GM21825 (cell line): ENCODE data around the gene METTL27.
"Not testable (repeated sequence)": the region's sequence is repeated elsewhere in the genome, so short reads cannot be mapped to it uniquely, and the experiment has no call there.

Experiments used
- ATAC-seq: cut with Tn5 transposase; IDR thresholded peaks from one replicate; pipeline ENCODE4 v1.9.1; 2021; ENCODE audit warnings: mild to moderate bottlenecking, moderate library complexity; ENCODE audit not compliant: unreplicated experiment

Gene METTL27

DNA sequence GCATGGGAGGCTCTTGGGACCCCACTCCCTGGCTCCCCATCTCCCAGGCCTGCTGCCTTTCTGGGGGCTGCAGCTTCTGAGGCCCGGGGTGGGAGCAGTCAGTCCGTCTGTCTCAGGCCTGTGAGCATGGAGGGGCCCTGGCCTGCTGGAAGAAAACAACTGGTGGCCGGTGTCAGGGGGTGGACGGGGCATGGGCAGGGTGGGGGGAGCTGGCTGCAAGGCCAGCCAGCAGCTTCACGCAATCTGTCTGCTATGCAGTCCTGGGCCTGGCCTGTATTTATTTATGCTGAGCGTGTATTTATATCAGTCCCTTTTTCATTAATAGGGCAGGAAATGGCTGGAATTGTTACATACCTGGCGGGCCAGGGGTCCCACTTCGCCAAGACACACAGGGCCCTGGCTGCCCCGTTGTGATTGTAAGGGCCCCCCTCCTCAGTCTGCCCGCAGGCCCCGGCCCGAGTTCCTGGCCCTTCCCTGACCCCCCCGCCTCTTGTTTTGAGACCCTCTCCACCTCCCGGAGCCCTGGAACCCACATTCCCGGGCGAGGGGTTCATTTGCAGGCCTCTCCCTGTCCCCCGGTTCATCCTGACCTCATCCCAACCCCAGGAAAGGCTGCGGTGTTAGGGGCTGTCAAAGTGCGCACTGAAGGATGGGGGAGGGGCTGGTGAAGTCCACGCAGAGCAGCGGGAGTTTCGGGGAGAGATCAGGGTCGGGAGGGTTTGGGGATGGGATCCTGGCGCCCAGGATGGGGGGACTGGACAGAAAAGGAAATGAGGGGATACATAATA, 26.9 kb upstream of the METTL27 start:
- ATAC-seq: no peak

- no peak for ATAC-seq
Observed at GRCh38 chr7:73866446-73866767, 24.1 kb upstream of the METTL27 start.

- no peak for ATAC-seq
Observed at GRCh38 chr7:73865738-73866445, 23.6 kb upstream of the METTL27 start.

DNA sequence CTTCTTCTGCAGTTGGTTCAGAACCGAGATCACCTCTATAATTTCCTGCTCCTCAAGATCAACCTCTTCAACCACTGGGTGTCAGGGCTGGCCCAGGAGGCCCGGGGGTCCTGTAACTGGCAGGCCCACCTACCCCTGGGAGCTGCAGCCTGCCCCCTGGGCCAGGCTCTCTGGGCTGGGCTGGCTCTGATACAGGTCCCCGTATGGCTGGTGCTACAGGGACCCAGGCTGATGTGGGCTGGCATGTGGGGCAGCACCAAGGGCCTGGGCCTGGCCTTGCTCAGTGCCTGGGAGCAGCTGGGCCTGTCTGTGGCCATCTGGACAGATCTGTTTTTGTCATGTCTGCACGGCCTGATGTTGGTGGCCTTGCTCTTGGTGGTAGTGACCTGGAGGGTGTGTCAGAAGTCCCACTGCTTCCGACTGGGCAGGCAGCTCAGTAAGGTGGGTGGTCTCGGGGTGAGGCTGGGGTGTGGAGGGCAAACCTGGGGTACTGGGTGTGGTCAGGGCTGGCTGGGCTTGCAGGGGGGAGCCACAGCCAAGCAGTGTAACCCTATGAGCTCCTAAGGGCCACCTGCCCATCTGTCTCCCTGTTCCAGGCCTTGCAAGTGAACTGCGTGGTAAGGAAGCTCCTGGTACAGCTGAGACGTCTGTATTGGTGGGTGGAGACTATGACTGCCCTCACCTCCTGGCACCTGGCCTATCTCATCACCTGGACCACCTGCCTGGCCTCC, 22.8 kb upstream of the METTL27 start:
- ATAC-seq: no peak

GRCh38 chr7:73861305-73861704, 19.0 kb upstream of the METTL27 start:
- ATAC-seq: no peak

DNA sequence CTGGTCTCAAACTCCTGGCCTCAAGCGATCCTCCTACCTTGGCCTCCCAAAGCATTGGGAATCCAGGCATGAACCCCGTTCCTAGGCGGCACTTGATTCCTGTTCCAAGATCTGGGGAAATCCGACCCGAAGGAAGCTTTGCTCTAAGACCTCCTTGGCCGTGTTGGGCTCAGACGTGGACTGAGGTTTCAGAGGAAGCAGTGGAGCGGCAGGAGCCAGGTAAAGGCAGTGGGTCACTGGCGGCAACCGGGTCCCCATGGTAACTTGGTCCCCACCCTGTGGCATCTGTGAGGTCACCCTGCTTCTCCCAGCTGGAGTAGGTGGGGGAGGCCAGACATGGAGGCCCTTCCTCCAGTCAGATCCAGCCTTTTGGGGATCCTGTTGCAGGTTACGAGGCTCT, 18.5 kb upstream of the METTL27 start, which contains the start of gene TMEM270:
Gene TMEM270 (plus strand): TSS at position 301 of the 400 bp plus-strand sequence. CDS start 36 bp downstream, at position 337.
- ATAC-seq: no peak

GRCh38 chr7:73858807-73859206, 16.5 kb upstream of the METTL27 start:
- no peak for ATAC-seq

- ATAC-seq: no peak
Observed at GRCh38 chr7:73856941-73857340, 14.6 kb upstream of the METTL27 start.

DNA sequence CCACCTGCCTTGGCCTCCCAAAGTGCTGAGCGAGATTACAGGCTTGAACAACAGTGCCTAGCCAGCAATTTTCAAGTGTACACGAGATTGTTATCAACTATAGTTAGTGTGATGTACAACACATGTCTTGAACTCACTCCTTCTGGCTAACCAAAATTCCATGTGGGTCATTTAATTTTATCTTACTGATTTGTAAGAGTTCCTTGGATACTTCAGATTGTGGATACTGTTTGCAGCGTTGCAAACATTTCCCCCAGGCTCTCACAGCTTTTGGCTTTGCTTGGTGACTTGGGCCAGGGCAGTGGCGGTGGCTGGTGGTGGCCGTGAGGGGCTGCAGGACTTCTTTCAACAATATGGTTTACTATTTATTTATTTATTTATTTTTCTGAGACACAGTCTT, 10.2 kb upstream of the METTL27 start:
- no peak for ATAC-seq

DNA sequence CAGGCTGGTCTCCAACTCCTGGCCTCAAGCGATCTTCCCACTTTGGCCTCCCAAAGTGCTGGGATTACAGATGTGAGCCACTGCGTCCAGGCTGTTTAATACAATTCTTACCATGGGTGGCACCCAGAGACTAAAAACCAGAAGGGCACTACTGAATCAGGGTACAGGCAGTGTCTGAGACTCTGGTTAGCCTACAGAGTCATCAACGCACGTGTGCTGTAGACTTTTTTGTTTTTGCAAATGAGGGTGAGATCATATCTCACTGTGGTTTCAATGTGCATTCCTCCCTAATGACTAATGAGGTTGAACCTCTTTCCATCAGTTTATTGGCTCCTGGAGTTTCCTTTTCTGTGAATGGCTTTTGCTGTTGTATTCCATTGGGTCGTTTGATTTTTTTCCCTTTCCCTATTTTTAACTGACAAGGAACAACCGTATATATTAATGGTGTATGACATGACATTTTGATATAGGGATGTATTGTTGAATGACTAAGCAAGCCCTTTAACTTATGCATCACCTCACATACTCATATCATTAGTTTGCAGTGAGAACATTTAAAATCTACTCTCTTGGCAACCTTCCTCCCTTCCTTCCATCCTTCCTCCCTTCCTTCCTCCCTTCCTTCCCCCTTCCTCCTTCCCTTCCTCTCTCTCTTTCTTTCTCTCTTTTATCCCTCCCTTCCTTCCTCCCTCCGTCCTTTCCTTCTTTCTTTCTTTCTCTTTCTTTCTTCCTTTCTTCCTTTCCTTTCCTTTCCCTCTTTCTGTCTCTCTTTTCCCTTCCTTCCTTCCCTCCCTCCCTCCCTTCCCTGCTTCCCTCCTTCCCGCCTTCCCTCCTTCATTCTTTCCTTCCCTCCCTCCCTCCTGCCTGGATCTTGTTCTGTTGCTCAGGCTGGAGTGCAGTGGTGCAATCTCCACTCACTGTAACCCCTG, 9.4 kb upstream of the METTL27 start:
- ATAC-seq: peak; percentile 68

GRCh38 chr7:73850781-73851207, 8.5 kb upstream of the METTL27 start:
- ATAC-seq: no peak

GRCh38 chr7:73847941-73848723, 5.8 kb upstream of the METTL27 start:
- ATAC-seq: no peak

DNA sequence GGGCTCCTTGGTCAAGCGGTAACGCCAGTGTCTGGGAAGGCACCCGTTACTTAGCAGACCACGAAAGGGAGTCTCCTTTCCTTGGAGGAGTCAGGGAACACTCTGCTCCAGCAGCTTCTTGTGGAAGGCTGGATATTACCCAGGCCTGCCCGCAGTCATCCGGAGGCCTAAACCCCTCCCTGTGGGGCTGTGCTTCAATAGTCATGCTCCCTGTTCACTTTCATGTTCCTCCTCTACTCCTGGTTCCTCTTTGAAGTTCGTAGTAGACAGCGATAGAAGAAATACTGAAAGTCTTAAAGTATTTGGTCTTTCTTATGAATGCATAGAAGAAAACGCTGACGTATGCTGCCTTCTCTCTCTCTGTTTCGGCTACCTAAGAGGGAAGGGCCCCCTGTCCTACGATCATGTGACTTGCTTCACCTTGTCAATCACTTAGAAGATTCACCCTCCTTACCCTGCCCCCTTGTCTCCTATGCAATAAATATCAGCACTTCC, 3.4 kb upstream of the METTL27 start:
- not testable (repeated sequence) for ATAC-seq

- no peak for ATAC-seq
Observed at GRCh38 chr7:73844848-73845460, 2.6 kb upstream of the METTL27 start.

DNA sequence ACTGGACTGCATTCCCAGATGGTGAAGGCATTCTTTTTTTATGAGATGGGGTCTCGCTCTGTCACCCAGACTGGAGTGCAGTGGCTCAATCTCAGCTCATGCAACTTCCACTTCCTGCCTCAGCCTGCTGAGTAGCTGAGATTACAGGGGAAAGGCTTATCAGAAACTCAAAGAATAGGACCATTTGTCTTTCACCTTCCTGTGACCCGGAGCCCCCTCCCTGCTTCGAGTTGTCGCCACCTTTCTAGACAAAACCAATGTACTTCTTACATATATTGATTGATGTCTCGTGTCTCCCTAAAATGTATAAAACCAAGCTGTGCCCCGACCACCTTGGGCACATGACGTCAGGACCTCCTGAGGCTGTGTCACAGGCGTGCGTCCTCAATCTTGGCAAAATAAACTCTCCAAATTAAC, 1.8 kb upstream of the METTL27 start:
- ATAC-seq: no peak

GRCh38 chr7:73841689-73842066, 638 bp downstream of the METTL27 start:
- ATAC-seq: no peak

- ATAC-seq: no peak
Observed at GRCh38 chr7:73840715-73841379, 1.5 kb downstream of the METTL27 start.
